Esophagus muscularis mucosa (tissue), 3 donors: ENCODE measurements around the gene CASP14.

ENCODE experiments used
- POLR2A ChIP-seq: fragments of 450-650 bp; IDR thresholded peaks from one replicate; pipeline ENCODE4 v1.6.1; 2017; ENCODE audit warnings: antibody characterized with exemption, moderate library complexity, mild to moderate bottlenecking, low read depth
- POLR2AphosphoS5 ChIP-seq, 2 donors: sonication (generic); formaldehyde crosslinking; IDR thresholded peaks; one replicate each; pipeline ENCODE4 v1.6.1; 2017; ENCODE audit warnings: antibody characterized with exemption in 2 of 2
- TF ChIP-seq, protein P1 (sequence below), 3 experiments: fragments of 200-600 bp in 2 of 3; fragments of 450-650 bp in 1 of 3; sonication (generic) in 2 of 3; IDR thresholded peaks; one replicate each; pipeline ENCODE4 v1.5.1; 2017 to 2019; ENCODE audit warnings: antibody characterized with exemption in 3 of 3, mild to moderate bottlenecking in 2 of 3, moderate library complexity in 1 of 3

DNA sequence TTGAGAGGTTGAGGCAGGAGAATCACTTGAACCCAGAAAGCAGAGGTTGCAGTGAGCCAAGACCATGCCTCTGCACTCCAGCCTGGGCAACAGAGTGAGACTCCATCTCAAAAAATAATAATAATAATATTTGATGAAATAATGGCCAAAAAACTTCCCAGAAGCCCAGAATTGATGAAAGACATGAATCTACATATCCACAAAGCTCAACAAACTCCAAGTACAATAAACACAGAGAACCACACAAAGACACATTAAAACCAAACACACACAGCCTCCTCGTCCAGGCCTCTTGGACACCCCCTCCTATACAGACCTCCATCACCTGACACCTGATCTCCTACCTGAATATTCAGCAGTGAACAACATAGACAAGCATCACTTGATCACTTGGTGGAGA is 54.7 kb downstream of the CASP14 start:
- TF ChIP-seq POLR2AphosphoS5 (IDR thresholded peaks at IDR 0.05) (no peak), POLR2A (no peak)
- TF ChIP-seq, protein P1, sequence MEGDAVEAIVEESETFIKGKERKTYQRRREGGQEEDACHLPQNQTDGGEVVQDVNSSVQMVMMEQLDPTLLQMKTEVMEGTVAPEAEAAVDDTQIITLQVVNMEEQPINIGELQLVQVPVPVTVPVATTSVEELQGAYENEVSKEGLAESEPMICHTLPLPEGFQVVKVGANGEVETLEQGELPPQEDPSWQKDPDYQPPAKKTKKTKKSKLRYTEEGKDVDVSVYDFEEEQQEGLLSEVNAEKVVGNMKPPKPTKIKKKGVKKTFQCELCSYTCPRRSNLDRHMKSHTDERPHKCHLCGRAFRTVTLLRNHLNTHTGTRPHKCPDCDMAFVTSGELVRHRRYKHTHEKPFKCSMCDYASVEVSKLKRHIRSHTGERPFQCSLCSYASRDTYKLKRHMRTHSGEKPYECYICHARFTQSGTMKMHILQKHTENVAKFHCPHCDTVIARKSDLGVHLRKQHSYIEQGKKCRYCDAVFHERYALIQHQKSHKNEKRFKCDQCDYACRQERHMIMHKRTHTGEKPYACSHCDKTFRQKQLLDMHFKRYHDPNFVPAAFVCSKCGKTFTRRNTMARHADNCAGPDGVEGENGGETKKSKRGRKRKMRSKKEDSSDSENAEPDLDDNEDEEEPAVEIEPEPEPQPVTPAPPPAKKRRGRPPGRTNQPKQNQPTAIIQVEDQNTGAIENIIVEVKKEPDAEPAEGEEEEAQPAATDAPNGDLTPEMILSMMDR (IDR thresholded peaks at IDR 0.05), result no peak
